Measurements from ENCODE around the gene MON1A.
A peak's percentile ranks its signal among the peaks of the same experiment; 100 is the strongest.
"Not testable (repeated sequence)": the region's sequence is repeated elsewhere in the genome, so short reads cannot be mapped to it uniquely, and the experiment has no call there.

Gene MON1A

DNA sequence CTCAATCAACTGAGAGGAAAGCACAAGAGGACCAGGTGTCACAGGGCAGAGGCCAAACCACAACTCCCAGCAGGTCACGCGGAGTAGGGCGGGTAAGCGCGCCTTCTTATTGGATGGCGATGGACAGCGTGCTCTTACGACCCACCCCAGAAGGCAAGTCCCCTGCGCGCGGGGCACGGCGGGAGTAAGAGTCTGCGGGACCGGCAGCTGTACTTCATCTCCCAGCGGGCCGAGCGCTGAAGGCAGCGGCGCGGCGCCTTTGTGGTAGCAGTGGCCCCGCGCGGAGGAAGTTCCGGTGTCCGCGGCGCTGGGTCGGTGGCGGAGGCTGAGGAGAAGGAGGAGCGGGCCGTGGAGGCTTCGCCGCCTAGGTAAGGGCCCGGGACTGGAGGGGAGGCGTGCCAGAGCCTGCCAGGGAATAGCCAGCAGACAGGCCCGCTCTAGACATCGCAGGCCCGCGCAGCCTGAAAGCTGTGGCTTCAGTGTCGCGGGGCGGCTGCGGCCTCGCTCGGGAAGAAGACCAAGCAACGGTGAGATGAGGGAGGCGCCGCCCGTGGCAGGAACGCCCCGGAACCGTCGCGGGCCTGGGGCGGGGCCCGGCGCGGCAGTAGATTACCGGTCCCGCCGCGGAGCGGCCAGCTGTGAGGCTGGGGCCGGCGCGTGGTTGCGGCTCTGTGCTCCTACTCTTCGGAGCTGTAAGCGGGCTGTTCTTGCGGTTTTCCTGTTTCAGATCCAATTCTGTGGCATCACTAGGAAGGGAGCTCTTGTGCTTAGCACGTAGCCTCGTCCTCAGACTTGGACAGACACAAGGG lies 10.5 kb upstream of the MON1A start, which contains the start of gene RBM6:
Gene RBM6, plus strand, starts transcription at position 293 of the 809 bp plus-strand sequence. CDS start 22,492 bp downstream, outside the sequence.
- H3K9ac ChIP-seq (ENCODE audit: low read depth in 1 of 2, low read length in 2 of 2): peak within 1 kb of the TSS; percentile 77 to 79
- peaks cover 6 to 13% of the 10 kb centered on the region in 2 donors for H3K4me1 ChIP-seq (ENCODE audit: control insufficient read depth in 1 of 2, insufficient read depth in 2 of 2, low read length in 2 of 2)
- no peaks in the 10 kb centered on the region for H3K9me3 ChIP-seq (ENCODE audit: control insufficient read depth in 1 of 2, low read length in 2 of 2)
- H3K36me3 ChIP-seq (ENCODE audit: control insufficient read depth in 1 of 2, insufficient read depth in 2 of 2, low read length in 2 of 2): no peaks in the 10 kb centered on the region
- peak within 1 kb of the TSS; percentile 96 for H3K27ac ChIP-seq (ENCODE audit: low read depth, low read length)
- H3K27me3 ChIP-seq (ENCODE audit: control insufficient read depth in 1 of 2, insufficient read depth in 2 of 2, low read length in 2 of 2): no peaks in the 10 kb centered on the region
- H3K4me3 ChIP-seq (ENCODE audit: low read depth in 1 of 2, low read length in 2 of 2): peak within 1 kb of the TSS; percentile 82 to 92

DNA sequence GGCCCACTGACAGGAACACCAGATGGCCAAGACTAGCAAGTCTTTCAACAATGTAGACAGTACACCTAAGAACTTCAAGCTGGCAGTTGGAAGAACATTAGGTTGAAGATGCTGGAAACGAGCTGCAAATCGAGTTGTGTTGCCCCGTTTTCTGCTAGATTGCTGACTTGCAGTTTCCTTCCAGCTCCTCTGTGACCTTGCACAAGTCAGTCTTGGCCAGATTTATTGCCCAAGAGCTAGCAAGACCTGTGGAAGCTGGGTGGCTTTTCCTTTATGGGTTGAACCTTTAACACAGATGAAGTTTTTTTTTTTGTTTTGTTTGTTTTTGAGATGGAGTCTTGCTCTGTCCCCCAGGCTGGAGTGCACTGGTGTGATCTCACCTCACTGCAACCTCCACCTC lies 7.5 kb upstream of the MON1A start:
- Histone ChIP-seq H3K9me3 (ENCODE audit: control insufficient read depth in 1 of 2, low read length in 2 of 2) (no peaks in the 10 kb centered on the region), H3K4me3 (ENCODE audit: low read depth in 1 of 2, low read length in 2 of 2) (no peak overlapping the region), H3K27ac (ENCODE audit: low read depth, low read length) (no peak overlapping the region), H3K9ac (ENCODE audit: low read depth in 1 of 2, low read length in 2 of 2) (no peak overlapping the region), H3K36me3 (ENCODE audit: control insufficient read depth in 1 of 2, insufficient read depth in 2 of 2, low read length in 2 of 2) (no peaks in the 10 kb centered on the region), H3K27me3 (ENCODE audit: control insufficient read depth in 1 of 2, insufficient read depth in 2 of 2, low read length in 2 of 2) (no peaks in the 10 kb centered on the region), H3K4me1 (ENCODE audit: control insufficient read depth in 1 of 2, insufficient read depth in 2 of 2, low read length in 2 of 2) (peaks cover 6 to 8% of the 10 kb centered on the region in 2 donors)

GRCh38 chr3:49932281-49932680 lies 2.7 kb upstream of the MON1A start:
- not testable (repeated sequence) for H3K27ac ChIP-seq (ENCODE audit: low read depth, low read length); H3K9ac ChIP-seq (ENCODE audit: low read depth in 1 of 2, low read length in 2 of 2); H3K4me3 ChIP-seq (ENCODE audit: low read depth in 1 of 2, low read length in 2 of 2); H3K27me3 ChIP-seq (ENCODE audit: control insufficient read depth in 1 of 2, insufficient read depth in 2 of 2, low read length in 2 of 2); H3K36me3 ChIP-seq (ENCODE audit: control insufficient read depth in 1 of 2, insufficient read depth in 2 of 2, low read length in 2 of 2); H3K9me3 ChIP-seq (ENCODE audit: control insufficient read depth in 1 of 2, low read length in 2 of 2)
- peaks cover 13 to 29% of the 10 kb centered on the region in 2 donors for H3K4me1 ChIP-seq (ENCODE audit: control insufficient read depth in 1 of 2, insufficient read depth in 2 of 2, low read length in 2 of 2)

GRCh38 chr3:49930922-49931321 lies 1.3 kb upstream of the MON1A start:
- no peaks in the 10 kb centered on the region for H3K9me3 ChIP-seq (ENCODE audit: control insufficient read depth in 1 of 2, low read length in 2 of 2)
- H3K27me3 ChIP-seq (ENCODE audit: control insufficient read depth in 1 of 2, insufficient read depth in 2 of 2, low read length in 2 of 2): no peaks in the 10 kb centered on the region
- H3K4me1 ChIP-seq (ENCODE audit: control insufficient read depth in 1 of 2, insufficient read depth in 2 of 2, low read length in 2 of 2): peaks cover 19 to 36% of the 10 kb centered on the region in 2 donors
- peak overlapping the region; percentile 28 for H3K27ac ChIP-seq (ENCODE audit: low read depth, low read length)
- H3K4me3 ChIP-seq (ENCODE audit: low read depth in 1 of 2, low read length in 2 of 2): peak overlapping the region in 1 of 2 donors; percentile 86
- H3K9ac ChIP-seq (ENCODE audit: low read depth in 1 of 2, low read length in 2 of 2): peak overlapping the region in 1 of 2 donors; percentile 14
- no peaks in the 10 kb centered on the region for H3K36me3 ChIP-seq (ENCODE audit: control insufficient read depth in 1 of 2, insufficient read depth in 2 of 2, low read length in 2 of 2)

- H3K27ac ChIP-seq (ENCODE audit: low read depth, low read length): peak overlapping the region; percentile 80
- H3K9me3 ChIP-seq (ENCODE audit: control insufficient read depth in 1 of 2, low read length in 2 of 2): no peaks in the 10 kb centered on the region
- peaks cover 25 to 41% of the 10 kb centered on the region in 2 donors for H3K4me1 ChIP-seq (ENCODE audit: control insufficient read depth in 1 of 2, insufficient read depth in 2 of 2, low read length in 2 of 2)
- no peaks in the 10 kb centered on the region for H3K27me3 ChIP-seq (ENCODE audit: control insufficient read depth in 1 of 2, insufficient read depth in 2 of 2, low read length in 2 of 2)
- no peaks in the 10 kb centered on the region for H3K36me3 ChIP-seq (ENCODE audit: control insufficient read depth in 1 of 2, insufficient read depth in 2 of 2, low read length in 2 of 2)
- H3K9ac ChIP-seq (ENCODE audit: low read depth in 1 of 2, low read length in 2 of 2): peak overlapping the region; percentile 14 to 81
- H3K4me3 ChIP-seq (ENCODE audit: low read depth in 1 of 2, low read length in 2 of 2): peak overlapping the region; percentile 83 to 86
These were observed 618 bp upstream of the MON1A start for GRCh38 chr3:49930168-49930690.

DNA sequence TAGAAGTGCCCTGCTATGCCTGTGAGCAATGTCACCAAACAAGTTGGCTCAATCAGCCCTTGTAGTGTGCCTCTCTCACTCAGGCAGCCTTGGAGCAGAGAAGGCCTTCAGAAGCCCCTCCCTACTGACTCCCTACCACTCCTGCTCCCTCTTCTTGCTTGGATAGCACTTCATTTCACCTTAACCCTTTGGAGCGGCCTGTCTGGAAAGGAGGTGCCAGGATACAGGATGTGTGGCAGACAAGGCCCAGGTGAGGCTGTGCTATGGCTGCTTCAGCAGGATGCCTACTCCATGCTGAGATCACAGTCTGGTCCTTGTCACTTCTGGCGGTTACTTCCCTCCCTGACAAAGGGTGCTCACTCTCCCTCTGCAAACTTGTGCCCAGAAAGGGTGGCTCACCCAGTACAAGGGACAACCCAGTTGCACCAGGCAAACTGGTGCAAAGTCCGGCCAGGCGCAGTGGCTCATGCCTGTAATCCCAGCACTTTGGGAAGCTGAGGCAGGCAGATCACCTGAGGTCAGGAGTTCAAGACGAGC lies 1.1 kb downstream of the MON1A start:
- Histone ChIP-seq H3K27me3 (ENCODE audit: control insufficient read depth in 1 of 2, insufficient read depth in 2 of 2, low read length in 2 of 2) (no peaks in the 10 kb centered on the region), H3K4me3 (ENCODE audit: low read depth in 1 of 2, low read length in 2 of 2) (peak overlapping the region; percentile 83 to 86), H3K27ac (ENCODE audit: low read depth, low read length) (peak overlapping the region; percentile 26), H3K36me3 (ENCODE audit: control insufficient read depth in 1 of 2, insufficient read depth in 2 of 2, low read length in 2 of 2) (no peaks in the 10 kb centered on the region), H3K4me1 (ENCODE audit: control insufficient read depth in 1 of 2, insufficient read depth in 2 of 2, low read length in 2 of 2) (peaks cover 25 to 41% of the 10 kb centered on the region in 2 donors), H3K9me3 (ENCODE audit: control insufficient read depth in 1 of 2, low read length in 2 of 2) (no peaks in the 10 kb centered on the region), H3K9ac (ENCODE audit: low read depth in 1 of 2, low read length in 2 of 2) (peak overlapping the region; percentile 61 to 81)

DNA sequence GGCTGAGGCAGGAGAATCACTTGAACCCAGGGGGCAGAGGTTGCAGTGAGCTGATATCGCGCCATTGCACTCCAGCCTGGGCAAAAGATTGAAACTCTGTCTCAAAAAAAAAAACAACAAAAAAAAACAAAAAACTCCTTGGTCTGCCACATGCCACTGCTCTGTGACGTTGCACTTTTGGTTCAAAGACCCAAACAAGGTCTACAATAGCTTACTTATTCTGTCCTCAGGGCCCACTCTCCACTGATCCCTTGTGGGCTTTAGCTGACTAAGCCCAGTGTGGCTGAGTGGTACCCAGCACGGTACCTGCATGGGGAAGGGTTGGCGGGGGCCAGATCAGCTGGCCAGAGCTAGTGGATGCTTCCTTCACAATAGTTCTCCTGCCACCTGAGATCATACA lies 1.8 kb downstream of the MON1A start:
- Histone ChIP-seq H3K27ac (ENCODE audit: low read depth, low read length) (no peak overlapping the region), H3K9ac (ENCODE audit: low read depth in 1 of 2, low read length in 2 of 2) (peak overlapping the region; percentile 61 to 81), H3K9me3 (ENCODE audit: control insufficient read depth in 1 of 2, low read length in 2 of 2) (no peaks in the 10 kb centered on the region), H3K27me3 (ENCODE audit: control insufficient read depth in 1 of 2, insufficient read depth in 2 of 2, low read length in 2 of 2) (no peaks in the 10 kb centered on the region), H3K4me3 (ENCODE audit: low read depth in 1 of 2, low read length in 2 of 2) (peak overlapping the region; percentile 83 to 86), H3K36me3 (ENCODE audit: control insufficient read depth in 1 of 2, insufficient read depth in 2 of 2, low read length in 2 of 2) (no peaks in the 10 kb centered on the region), H3K4me1 (ENCODE audit: control insufficient read depth in 1 of 2, insufficient read depth in 2 of 2, low read length in 2 of 2) (peaks cover 25 to 41% of the 10 kb centered on the region in 2 donors)

DNA sequence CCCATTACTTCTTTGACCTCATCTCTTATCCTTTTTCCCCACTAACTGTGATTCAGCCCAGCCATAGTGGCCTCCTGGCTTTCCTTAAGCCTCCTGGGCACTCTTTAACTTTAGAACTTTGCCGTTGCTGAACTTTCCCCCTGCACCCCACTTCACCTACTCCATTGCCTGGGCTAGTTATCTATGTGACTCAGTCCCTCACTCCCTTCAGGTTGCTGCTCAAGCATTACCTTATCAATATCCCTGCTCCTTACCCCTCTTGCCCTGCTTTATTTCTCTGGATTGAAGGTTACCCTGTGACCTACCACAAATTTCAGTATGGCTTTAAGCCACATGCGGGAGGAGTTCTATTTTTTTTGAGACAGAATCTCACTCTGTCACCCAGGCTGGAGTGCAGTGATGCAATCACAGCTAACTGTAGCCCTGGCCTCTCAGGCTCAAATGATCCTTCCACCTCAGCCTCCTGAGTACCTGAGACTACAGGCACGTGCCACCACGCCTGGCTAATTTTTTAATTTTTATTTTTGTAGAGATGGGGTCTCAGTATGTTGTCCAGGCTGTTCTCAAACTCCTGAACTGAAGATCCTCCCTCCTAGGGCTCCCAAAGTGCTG lies 3.4 kb downstream of the MON1A start:
- Histone ChIP-seq H3K9me3 (ENCODE audit: control insufficient read depth in 1 of 2, low read length in 2 of 2) (no peaks in the 10 kb centered on the region), H3K4me1 (ENCODE audit: control insufficient read depth in 1 of 2, insufficient read depth in 2 of 2, low read length in 2 of 2) (peaks cover 25 to 41% of the 10 kb centered on the region in 2 donors), H3K4me3 (ENCODE audit: low read depth in 1 of 2, low read length in 2 of 2) (peak overlapping the region; percentile 32 to 42), H3K36me3 (ENCODE audit: control insufficient read depth in 1 of 2, insufficient read depth in 2 of 2, low read length in 2 of 2) (no peaks in the 10 kb centered on the region), H3K27me3 (ENCODE audit: control insufficient read depth in 1 of 2, insufficient read depth in 2 of 2, low read length in 2 of 2) (no peaks in the 10 kb centered on the region), H3K9ac (ENCODE audit: low read depth in 1 of 2, low read length in 2 of 2) (peak overlapping the region; percentile 27 to 31), H3K27ac (ENCODE audit: low read depth, low read length) (peak overlapping the region; percentile 26)

GRCh38 chr3:49925485-49925884 lies 4.1 kb downstream of the MON1A start:
- Histone ChIP-seq H3K4me1 (ENCODE audit: control insufficient read depth in 1 of 2, insufficient read depth in 2 of 2, low read length in 2 of 2) (peaks cover 25 to 34% of the 10 kb centered on the region in 2 donors), H3K27me3 (ENCODE audit: control insufficient read depth in 1 of 2, insufficient read depth in 2 of 2, low read length in 2 of 2) (no peaks in the 10 kb centered on the region)

DNA sequence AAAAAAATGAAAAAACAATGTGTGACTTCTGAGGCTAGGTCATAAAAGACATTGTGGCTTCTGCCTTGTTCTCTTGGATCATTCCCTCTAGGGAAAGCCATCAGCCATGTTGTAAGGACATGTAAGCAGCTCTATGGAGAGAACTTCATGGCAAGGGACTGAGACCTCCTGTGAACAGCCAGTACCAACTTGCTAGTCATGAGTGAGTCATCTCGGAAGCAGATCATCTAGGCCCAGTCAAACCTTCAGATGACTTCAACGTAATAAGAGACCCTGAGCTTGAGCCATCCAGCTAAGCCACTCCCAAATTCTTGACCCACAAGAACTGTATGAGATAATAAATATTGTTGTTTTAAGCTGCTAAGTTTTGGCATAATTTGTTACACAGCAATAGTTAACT lies 4.9 kb downstream of the MON1A start:
- Histone ChIP-seq H3K4me1 (ENCODE audit: control insufficient read depth in 1 of 2, insufficient read depth in 2 of 2, low read length in 2 of 2) (peaks cover 25 to 27% of the 10 kb centered on the region in 2 donors), H3K36me3 (ENCODE audit: control insufficient read depth in 1 of 2, insufficient read depth in 2 of 2, low read length in 2 of 2) (peaks cover 0 to 7% of the 10 kb centered on the region in 2 donors), H3K27me3 (ENCODE audit: control insufficient read depth in 1 of 2, insufficient read depth in 2 of 2, low read length in 2 of 2) (no peaks in the 10 kb centered on the region), H3K9ac (ENCODE audit: low read depth in 1 of 2, low read length in 2 of 2) (no peak overlapping the region), H3K27ac (ENCODE audit: low read depth, low read length) (no peak overlapping the region), H3K9me3 (ENCODE audit: control insufficient read depth in 1 of 2, low read length in 2 of 2) (no peaks in the 10 kb centered on the region), H3K4me3 (ENCODE audit: low read depth in 1 of 2, low read length in 2 of 2) (no peak overlapping the region)

More at GRCh38 chr3:49925485-49925884, 4.1 kb downstream of the MON1A start:
- Histone ChIP-seq H3K9me3 (ENCODE audit: control insufficient read depth in 1 of 2, low read length in 2 of 2) (no peaks in the 10 kb centered on the region), H3K27ac (ENCODE audit: low read depth, low read length) (no peak overlapping the region), H3K9ac (ENCODE audit: low read depth in 1 of 2, low read length in 2 of 2) (peak overlapping the region; percentile 27 to 31), H3K4me3 (ENCODE audit: low read depth in 1 of 2, low read length in 2 of 2) (peak overlapping the region; percentile 32 to 42), H3K36me3 (ENCODE audit: control insufficient read depth in 1 of 2, insufficient read depth in 2 of 2, low read length in 2 of 2) (no peaks in the 10 kb centered on the region)
